GM18858 (cell line): ENCODE data around the gene PHACTR1.
"Not testable (repeated sequence)": the region's sequence is repeated elsewhere in the genome, so short reads cannot be mapped to it uniquely, and the experiment has no call there.

Experiments used
- ATAC-seq: cut with Tn5 transposase; IDR thresholded peaks from one replicate; pipeline ENCODE4 v1.9.1; 2021; ENCODE audit not compliant: unreplicated experiment

PHACTR1 gene

GRCh38 chr6:13133894-13134293 lies 417.3 kb downstream of the PHACTR1 start:
- ATAC-seq: not testable (repeated sequence)

- ATAC-seq: no peak
These were observed 418.6 kb downstream of the PHACTR1 start for GRCh38 chr6:13135152-13135551.

GRCh38 chr6:13139119-13139518 lies 422.6 kb downstream of the PHACTR1 start:
- ATAC-seq: no peak

- no peak for ATAC-seq
These were observed 424.4 kb downstream of the PHACTR1 start for GRCh38 chr6:13140980-13141379.

GRCh38 chr6:13141387-13141786 lies 424.8 kb downstream of the PHACTR1 start:
- ATAC-seq: no peak

- no peak for ATAC-seq
These were observed 426.0 kb downstream of the PHACTR1 start for GRCh38 chr6:13142611-13143010.

- no peak for ATAC-seq
These were observed 429.9 kb downstream of the PHACTR1 start for GRCh38 chr6:13146442-13146841.

- no peak for ATAC-seq
These were observed 430.8 kb downstream of the PHACTR1 start for GRCh38 chr6:13147376-13147775.

- ATAC-seq: no peak
These were observed 431.2 kb downstream of the PHACTR1 start for GRCh38 chr6:13147782-13148181.

- ATAC-seq: no peak
These were observed 436.2 kb downstream of the PHACTR1 start for GRCh38 chr6:13152764-13153163.

- ATAC-seq: no peak
These were observed 439.8 kb downstream of the PHACTR1 start for GRCh38 chr6:13156381-13156780.

GRCh38 chr6:13157293-13157692 lies 440.7 kb downstream of the PHACTR1 start:
- ATAC-seq: no peak

GRCh38 chr6:13159300-13159699 lies 442.7 kb downstream of the PHACTR1 start:
- ATAC-seq: no peak

- ATAC-seq: not testable (repeated sequence)
These were observed 443.3 kb downstream of the PHACTR1 start for GRCh38 chr6:13159822-13160221.

- no peak for ATAC-seq
These were observed 446.8 kb downstream of the PHACTR1 start for GRCh38 chr6:13163161-13163944.

GRCh38 chr6:13164291-13164690 lies 447.7 kb downstream of the PHACTR1 start:
- no peak for ATAC-seq

GRCh38 chr6:13165502-13166172 lies 449.1 kb downstream of the PHACTR1 start:
- no peak for ATAC-seq

GRCh38 chr6:13166269-13166668 lies 449.7 kb downstream of the PHACTR1 start:
- ATAC-seq: no peak

GRCh38 chr6:13166916-13167315 lies 450.3 kb downstream of the PHACTR1 start:
- no peak for ATAC-seq

GRCh38 chr6:13172291-13172690 lies 455.7 kb downstream of the PHACTR1 start:
- no peak for ATAC-seq

- ATAC-seq: no peak
These were observed 458.5 kb downstream of the PHACTR1 start for GRCh38 chr6:13175087-13175486.

GRCh38 chr6:13175759-13176158 lies 459.2 kb downstream of the PHACTR1 start:
- no peak for ATAC-seq
